Rectal smooth muscle tissue (tissue), 1 donor: ENCODE measurements around the gene SETX.
"Not testable (repeated sequence)": the region's sequence is repeated elsewhere in the genome, so short reads cannot be mapped to it uniquely, and the experiment has no call there.

Source experiments
- H3K27ac ChIP-seq: one replicate; pipeline ENCODE4 v1.7.0; 2013; ENCODE audit warnings: low read depth, low read length, inconsistent platforms
- H3K27me3 ChIP-seq: one replicate; pipeline ENCODE4 v1.7.0; 2013; ENCODE audit warnings: low read length; ENCODE audit not compliant: control insufficient read depth, insufficient read depth
- H3K36me3 ChIP-seq: one replicate; pipeline ENCODE4 v1.7.0; 2013; ENCODE audit warnings: low read length; ENCODE audit not compliant: control insufficient read depth, insufficient read depth
- H3K4me1 ChIP-seq: one replicate; pipeline ENCODE4 v1.7.0; 2013; ENCODE audit warnings: low read length; ENCODE audit not compliant: control insufficient read depth, insufficient read depth
- H3K4me3 ChIP-seq: one replicate; pipeline ENCODE4 v1.7.0; 2013; ENCODE audit warnings: low read length
- H3K9ac ChIP-seq: one replicate; pipeline ENCODE4 v1.7.0; 2013; ENCODE audit warnings: low read length

Gene SETX

DNA sequence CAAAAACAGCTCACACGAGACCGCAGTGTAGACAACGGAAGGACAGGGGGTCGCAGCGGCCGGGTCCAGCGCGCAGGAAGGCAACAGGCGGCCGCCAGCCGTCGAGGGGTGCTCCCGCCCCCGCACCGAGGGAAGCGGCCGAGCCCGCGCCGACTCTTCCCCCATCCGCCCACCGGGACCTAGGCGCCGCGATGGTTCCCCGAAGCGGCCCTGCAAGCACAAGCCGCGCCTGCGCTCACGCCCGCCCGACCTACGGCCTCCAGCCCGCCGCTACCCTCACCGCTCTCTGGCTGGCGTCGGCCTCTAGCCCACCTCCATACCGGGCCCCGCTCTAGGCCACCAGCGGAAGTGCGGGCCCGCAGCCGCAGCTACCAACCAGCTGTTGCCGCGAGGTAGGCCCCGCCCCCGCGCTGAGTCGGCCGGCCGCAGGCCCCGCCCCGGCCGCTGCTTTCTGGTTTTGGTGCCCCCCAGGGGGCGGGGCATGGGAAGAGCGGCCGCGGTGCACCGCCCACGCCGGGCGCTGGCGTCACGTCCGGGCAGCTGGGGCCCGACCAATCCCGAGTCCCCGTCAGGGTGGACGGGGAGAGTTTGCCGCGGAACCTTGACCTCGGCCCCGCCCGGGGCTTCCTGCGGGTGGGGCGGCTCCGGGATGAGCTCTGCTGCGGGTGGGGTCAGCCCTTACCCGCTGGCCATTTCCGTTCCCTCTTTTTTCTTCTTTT, at the start of gene SETX:
Gene SETX, minus strand, starts transcription at position 350 of the 719 bp plus-strand sequence. CDS start 5,558 bp downstream, outside the sequence.
- Histone ChIP-seq H3K27ac (peak within 1 kb of the TSS; percentile 94), H3K4me1 (peaks cover 19% of the 10 kb centered on the region), H3K36me3 (peaks cover 9% of the 10 kb centered on the region), H3K27me3 (no peaks in the 10 kb centered on the region), H3K4me3 (peak within 1 kb of the TSS; percentile 92), H3K9ac (peak within 1 kb of the TSS; percentile 89)

GRCh38 chr9:132404228-132404881, 49.6 kb upstream of the SETX start:
- peaks cover 7% of the 10 kb centered on the region for H3K4me1 ChIP-seq
- peaks cover 8% of the 10 kb centered on the region for H3K36me3 ChIP-seq
- H3K27me3 ChIP-seq, result no peaks in the 10 kb centered on the region
- H3K9ac ChIP-seq, result no peak overlapping the region
- H3K27ac ChIP-seq, result no peak overlapping the region
- H3K4me3 ChIP-seq, result no peak overlapping the region

- H3K36me3 ChIP-seq, result peaks cover 21% of the 10 kb centered on the region
Measured at GRCh38 chr9:132401824-132402223, 47.0 kb upstream of the SETX start.

DNA sequence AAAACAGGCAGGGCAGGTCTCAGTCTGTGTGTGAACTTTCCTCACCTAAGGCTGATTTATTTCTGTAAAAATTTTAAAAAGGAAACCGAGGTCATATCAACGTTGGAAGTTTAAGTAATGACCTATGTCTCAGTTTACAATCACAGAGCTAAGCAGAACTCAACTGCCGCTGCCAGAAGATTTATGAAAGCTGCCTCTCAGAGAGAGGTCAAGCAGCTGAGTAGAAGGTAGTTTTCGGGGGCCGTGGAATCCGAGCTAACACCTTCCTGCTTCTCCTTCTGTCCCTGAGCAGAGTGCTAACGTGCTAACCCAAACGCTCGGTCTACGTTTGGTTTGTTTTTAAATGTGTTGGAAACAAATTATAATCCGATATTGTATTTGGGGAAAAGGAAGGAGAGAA, 40.8 kb upstream of the SETX start:
- H3K4me1 ChIP-seq, result no peaks in the 10 kb centered on the region
- no peaks in the 10 kb centered on the region for H3K27me3 ChIP-seq
- peaks cover 37% of the 10 kb centered on the region for H3K36me3 ChIP-seq
- no peak overlapping the region for H3K27ac ChIP-seq
- H3K4me3 ChIP-seq, result no peak overlapping the region
- H3K9ac ChIP-seq, result no peak overlapping the region

More at GRCh38 chr9:132401824-132402223, 47.0 kb upstream of the SETX start:
- Histone ChIP-seq H3K9ac (no peak overlapping the region), H3K4me3 (no peak overlapping the region), H3K4me1 (peaks cover 4% of the 10 kb centered on the region), H3K27ac (no peak overlapping the region), H3K27me3 (no peaks in the 10 kb centered on the region)

GRCh38 chr9:132391449-132391848, 36.7 kb upstream of the SETX start:
- Histone ChIP-seq H3K4me3 (no peak overlapping the region), H3K27me3 (no peaks in the 10 kb centered on the region), H3K27ac (no peak overlapping the region), H3K9ac (no peak overlapping the region), H3K4me1 (no peaks in the 10 kb centered on the region), H3K36me3 (peaks cover 35% of the 10 kb centered on the region)

- Histone ChIP-seq H3K36me3 (peaks cover 32% of the 10 kb centered on the region), H3K4me1 (no peaks in the 10 kb centered on the region), H3K4me3 (no peak overlapping the region), H3K9ac (no peak overlapping the region), H3K27ac (no peak overlapping the region), H3K27me3 (no peaks in the 10 kb centered on the region)
Measured at GRCh38 chr9:132390966-132391365, 36.2 kb upstream of the SETX start.

- Histone ChIP-seq H3K36me3 (peaks cover 32% of the 10 kb centered on the region), H3K4me1 (no peaks in the 10 kb centered on the region), H3K4me3 (no peak overlapping the region), H3K27ac (no peak overlapping the region), H3K27me3 (no peaks in the 10 kb centered on the region), H3K9ac (no peak overlapping the region)
Measured at GRCh38 chr9:132387133-132387532, 32.3 kb upstream of the SETX start.

DNA sequence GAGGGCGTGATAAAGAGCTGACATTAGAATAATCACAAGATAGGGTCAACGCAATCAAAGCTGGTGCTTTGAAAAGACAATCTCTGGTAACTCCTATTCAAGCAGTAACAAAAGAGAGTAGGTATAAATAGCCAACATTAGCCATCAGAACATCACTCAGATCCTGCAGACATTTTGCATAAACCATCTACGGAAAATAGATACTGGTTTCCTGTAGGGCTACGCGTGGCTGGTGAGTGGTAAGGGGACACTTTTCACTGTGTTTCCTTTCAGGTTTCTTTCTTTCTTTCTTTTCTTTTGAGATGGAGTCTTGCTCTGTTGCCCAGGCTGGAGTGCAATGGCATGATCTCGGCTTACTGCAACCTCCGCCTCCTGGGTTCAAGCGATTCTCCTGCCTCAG, 29.6 kb upstream of the SETX start:
- no peaks in the 10 kb centered on the region for H3K27me3 ChIP-seq
- no peak overlapping the region for H3K4me3 ChIP-seq
- H3K9ac ChIP-seq, result no peak overlapping the region
- peaks cover 18% of the 10 kb centered on the region for H3K36me3 ChIP-seq
- H3K27ac ChIP-seq, result no peak overlapping the region
- no peaks in the 10 kb centered on the region for H3K4me1 ChIP-seq

- Histone ChIP-seq H3K4me1 (no peaks in the 10 kb centered on the region), H3K4me3 (no peak overlapping the region), H3K27me3 (no peaks in the 10 kb centered on the region), H3K27ac (no peak overlapping the region), H3K36me3 (peaks cover 21% of the 10 kb centered on the region), H3K9ac (no peak overlapping the region)
Measured at GRCh38 chr9:132383462-132383883, 28.7 kb upstream of the SETX start.

- Histone ChIP-seq H3K27ac (no peak overlapping the region), H3K4me3 (no peak overlapping the region), H3K9ac (no peak overlapping the region), H3K27me3 (no peaks in the 10 kb centered on the region), H3K36me3 (peaks cover 26% of the 10 kb centered on the region), H3K4me1 (no peaks in the 10 kb centered on the region)
Measured at GRCh38 chr9:132381966-132382541, 27.3 kb upstream of the SETX start.

DNA sequence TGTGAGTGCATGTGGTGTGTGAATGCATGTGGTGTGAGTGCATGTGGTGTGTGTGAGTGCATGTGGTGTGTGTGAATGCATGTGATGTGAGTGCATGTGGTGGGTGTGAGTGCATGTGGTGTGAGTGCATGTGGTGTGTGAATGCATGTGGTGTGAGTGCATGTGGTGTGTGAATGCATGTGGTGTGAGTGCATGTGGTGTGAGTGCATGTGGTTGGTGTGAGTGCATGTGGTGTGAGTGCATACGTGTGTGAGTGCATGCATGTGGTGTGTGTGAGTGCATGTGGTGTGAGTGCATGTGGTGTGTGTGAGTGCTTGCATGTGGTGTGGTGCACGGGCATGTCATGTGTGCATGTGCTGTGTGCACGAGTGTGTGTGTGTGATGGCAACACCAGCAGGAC, 23.6 kb upstream of the SETX start:
- H3K36me3 ChIP-seq, result peaks cover 24% of the 10 kb centered on the region
- H3K9ac ChIP-seq, result not testable (repeated sequence)

GRCh38 chr9:132377769-132378168, 23.0 kb upstream of the SETX start:
- not testable (repeated sequence) for H3K27ac ChIP-seq, H3K4me1 ChIP-seq, H3K9ac ChIP-seq, H3K27me3 ChIP-seq, H3K4me3 ChIP-seq
- H3K36me3 ChIP-seq, result peaks cover 22% of the 10 kb centered on the region

More for the DNA sequence above, 23.6 kb upstream of the SETX start:
- not testable (repeated sequence) for H3K4me3 ChIP-seq, H3K27me3 ChIP-seq, H3K27ac ChIP-seq, H3K4me1 ChIP-seq
